Cerebellar nuclear complex (tissue), 1 donor: ENCODE results near the gene FRMPD1.
"Not testable (repeated sequence)": the region's sequence is repeated elsewhere in the genome, so short reads cannot be mapped to it uniquely, and the experiment has no call there.

Experiments used
- DNase-seq, 2 experiments: peaks; one replicate each; lab custom pipeline; 2025; lab: John Stamatoyannopoulos, UW

Gene FRMPD1

DNA sequence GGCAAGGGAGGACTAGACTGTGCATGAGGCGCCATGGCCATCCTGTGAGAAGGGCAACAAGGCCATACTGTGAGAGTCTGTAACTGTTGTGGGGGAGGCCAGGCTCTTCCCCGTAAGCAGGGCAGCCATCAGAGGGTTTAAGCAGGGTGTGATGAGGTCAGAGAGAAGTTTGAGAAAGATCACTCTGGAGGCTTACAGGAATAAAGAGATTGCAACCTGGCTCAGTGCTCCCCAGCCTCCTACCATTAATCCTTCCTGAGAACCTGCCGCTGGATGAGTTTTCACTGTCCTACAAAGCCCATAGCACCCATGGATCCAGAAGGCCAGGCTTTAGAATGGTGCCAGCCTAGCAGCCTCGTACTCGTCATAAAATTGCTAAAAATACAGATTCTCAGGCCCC lies 88.5 kb downstream of the FRMPD1 start:
- DNase-seq, result no peak

DNA sequence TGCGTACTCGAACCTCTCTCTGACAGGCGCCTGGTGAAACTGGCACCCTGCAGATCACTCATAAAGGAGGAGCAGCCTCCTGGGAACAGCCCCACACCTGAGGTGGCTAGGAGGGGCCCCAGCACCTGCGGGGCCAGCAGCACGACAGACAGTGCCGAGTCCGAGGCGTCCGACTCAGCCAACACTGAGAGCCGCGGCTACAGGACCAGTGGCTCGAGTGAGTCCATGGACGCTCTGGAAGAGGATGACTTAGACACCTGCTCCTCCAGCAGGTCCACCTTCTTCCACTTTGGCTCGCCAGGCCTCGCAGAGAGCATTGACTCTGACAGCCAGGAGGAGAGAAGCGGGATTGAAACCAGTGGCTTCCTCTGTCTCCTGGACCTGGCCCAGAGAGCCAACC lies 89.4 kb downstream of the FRMPD1 start:
- no peak for DNase-seq

DNA sequence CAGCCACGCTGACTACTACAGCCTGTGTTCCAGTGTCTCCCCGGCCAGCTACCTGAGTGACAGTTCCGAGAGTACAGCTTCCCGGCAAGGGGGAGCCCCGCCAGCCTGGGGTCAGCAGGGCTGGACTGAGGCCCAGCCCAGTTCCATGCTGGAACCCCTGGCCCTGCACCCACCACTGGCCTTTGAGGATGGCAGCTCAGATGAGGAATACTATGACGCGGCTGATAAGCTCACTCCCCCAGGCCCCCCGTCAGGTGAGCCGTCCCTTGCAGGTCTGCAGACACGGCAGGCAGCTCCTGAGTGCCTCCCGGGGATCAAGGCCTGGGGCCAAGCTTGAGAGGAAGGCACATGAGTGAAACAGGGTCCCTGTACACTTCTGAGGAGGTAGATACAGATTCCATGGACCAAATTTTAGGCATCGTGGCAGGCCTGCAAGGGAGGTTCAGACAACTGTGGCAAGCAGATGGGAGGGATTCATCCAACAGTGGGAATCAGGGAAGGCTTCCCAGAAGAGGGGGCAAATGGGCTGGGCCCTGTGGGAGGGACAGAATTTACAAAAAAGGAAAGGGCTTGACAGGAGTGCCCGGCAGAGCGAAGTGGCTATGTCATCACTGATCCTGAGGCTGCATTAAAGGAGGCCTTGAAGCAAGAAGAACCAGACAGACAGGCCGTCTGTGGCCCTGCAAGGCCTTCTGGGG lies 90.0 kb downstream of the FRMPD1 start:
- no peak for DNase-seq

DNA sequence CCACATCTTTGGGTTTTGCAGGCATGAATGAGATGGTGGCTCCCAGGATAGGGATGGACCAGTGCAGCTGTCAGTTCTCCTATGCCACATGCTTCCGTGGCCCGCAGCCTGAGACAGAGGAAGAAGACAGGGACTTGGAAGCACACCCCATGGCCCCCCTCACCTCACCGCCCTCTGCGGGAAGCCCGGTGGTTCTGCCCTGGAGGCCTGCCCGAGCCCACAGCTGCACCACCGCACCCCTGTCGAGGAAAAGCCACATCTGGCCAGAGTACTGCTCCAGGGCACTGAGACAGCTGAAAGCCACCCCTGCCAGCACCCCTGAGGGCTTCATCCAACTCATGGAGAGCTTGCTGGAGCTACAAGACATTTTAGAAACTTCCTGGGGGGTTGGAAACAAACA lies 95.2 kb downstream of the FRMPD1 start:
- DNase-seq, result no peak

DNA sequence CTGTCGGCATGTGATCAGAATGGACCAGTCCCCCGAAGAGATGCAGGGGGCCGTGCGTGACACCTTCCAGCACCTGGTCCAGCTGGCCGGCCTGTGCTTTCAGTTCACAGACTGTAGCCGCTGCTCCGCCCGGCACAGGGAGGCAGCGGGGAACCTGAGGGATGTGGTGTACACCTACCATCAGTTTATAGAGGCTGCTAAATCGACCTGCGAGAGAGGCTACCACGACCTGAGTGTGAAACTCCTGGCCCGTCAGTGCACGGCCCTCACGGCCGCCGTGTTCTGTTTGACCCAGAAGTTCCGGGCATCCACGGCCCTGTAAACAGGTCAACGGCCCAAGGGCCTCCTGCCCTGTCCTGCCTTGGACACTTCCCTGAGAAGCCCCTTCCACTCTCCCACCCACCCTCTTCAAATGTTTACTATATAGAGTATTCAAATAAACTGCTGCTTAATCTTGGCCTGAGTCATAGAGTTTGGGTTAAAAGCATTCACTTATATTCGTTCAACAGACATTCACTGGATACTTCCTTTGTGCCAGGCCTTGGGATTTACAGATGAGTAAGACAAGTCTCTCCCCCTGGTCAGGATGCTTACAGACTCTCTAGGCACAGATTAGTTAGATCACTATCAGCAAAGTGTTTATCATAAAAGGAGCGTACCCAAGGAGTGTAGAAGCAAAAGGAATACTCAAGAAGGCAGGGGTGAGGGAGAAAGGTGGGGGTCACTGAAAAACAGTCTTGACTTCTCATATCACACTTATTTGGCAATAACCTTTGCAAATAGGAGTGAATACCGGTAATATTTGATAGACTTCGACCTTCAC lies 95.9 kb downstream of the FRMPD1 start:
- no peak for DNase-seq

DNA sequence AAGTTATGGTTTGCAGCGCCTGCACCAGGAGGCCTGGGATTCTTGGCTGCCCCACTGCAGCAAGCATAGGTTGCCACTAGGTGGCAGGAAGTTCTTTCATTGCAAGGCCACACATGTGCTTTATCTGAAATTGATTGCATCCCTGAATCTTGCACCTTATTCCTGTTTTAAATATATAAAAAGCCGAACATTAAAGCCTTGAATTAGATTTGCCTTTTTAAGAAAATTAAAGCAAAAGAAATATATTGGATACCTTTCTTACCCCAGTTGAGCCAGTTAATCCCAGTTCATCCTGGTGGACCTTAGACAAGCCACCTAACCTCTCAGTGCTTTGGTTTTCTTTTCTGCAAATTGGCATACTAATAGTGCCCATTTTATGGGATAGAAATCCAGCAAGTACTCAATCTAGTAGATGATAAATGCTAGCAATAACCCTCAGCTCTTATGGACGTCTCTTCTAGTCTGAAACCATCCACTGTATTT lies 96.6 kb downstream of the FRMPD1 start:
- no peak for DNase-seq

DNA sequence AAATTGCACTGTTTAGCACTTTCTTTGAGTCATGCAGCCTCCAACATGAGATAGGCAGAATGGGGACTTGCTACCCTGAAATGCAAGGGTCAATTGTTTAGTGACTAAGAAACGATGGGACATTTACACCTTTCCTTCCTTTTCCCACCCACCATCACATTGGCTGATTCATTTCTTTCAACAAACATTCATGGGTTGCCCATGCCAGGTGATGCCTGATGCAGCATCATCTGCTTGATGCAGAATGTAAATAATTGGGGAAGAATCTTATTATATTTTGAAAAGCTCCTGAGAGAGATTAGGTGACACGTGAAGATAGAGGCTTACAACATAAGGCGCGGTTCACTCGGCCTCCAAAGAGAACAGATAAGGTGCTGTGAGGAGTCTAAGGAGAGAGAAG lies 98.4 kb downstream of the FRMPD1 start:
- no peak for DNase-seq

DNA sequence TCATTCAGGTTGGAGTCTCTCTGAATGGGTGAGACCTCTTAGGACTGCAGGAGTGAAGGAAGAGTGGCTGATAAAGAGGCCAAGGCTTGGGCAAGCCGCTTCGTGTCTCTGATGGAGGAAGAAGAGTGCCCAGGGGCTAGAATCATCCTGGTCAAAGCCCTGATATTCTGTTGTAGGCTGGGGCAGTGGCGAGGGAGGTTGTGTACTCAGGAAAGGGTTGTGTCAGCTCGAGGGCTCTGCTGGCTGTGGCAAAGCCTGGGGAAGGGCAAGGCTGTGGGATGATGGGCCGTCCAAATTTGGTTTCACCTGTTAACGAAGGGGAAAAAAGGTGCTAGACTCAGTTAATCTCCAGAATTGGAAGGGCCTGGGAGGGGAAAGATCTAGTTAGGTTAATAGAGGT lies 100.4 kb downstream of the FRMPD1 start:
- DNase-seq, result no peak

DNA sequence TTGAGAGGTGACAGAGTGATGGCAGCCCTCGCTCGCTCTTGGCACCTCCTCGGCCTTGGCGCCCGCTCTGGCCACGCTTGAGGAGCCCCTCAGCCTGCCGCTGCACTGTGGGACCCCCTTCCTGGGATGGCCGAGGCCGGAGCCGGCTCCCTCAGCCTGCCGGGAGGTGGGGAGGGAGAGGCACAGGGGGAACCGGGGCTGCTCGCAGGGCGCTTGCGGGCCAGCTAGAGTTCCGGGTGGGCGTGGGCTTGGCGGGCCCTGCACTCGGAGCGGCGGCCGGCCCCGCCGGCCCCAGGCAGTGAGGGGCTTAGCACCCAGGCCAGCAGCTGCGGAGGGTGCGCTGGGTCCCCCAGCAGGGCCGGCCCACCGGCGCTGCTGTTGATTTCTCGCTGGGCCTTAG lies 101.0 kb downstream of the FRMPD1 start:
- DNase-seq, result not testable (repeated sequence)

DNA sequence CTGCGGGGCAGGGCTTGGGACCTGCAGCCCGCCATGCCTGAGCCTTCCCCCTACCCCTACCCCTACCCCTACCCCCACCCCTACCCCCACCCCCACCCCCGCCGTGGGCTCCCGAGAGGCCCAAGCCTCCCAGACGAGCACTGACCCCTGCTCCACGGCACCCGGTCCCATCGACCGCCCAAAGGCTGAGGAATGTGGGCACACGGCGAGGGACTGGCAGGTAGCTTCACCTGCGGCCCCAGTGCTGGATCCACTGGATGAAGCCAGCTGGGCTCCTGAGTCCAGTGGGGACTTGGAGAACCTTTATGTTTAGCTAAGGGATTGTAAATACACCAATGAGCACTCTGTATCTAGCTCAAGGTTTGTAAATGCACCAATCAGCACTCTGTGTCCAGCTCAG lies 101.4 kb downstream of the FRMPD1 start:
- DNase-seq, result not testable (repeated sequence)

DNA sequence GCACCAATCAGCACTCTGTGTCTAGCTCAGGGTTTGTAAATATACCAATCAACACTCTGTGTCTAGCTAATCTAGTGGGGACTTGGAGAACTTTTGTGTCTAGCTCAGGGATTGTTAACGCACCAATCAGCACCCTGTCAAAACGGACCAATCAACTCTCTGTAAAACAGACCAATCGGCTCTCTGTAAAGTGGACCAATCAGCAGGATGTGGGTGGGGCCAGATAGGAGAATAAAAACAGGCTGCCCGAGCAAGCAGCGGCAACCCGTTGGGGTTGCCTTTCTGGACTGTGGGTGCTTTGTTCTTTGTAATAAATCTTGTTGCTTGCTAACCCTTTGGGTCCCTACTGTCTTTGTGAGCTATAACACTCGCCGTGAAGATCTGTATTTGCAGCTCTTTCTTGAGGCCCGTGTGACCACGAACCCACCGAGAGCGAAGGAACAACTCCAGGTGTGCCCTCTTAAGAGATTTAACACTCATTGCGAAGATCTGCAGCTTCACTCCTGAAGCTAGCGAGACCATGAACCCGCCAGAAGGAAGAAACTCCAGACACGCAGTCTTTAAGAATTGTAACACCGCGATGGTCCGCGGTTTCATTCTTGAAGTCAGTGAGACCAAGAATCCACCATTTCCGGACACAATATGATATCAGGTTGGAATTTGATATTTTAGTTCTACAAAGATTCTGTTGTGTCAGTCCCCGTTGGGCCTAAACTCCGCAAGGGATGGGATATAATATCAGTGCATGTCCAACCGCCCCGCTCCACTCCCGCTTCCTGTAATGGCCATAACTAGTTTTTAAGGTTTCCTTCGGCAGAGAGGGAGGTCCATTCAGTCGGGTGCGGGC lies 102.1 kb downstream of the FRMPD1 start:
- DNase-seq, result no peak

DNA sequence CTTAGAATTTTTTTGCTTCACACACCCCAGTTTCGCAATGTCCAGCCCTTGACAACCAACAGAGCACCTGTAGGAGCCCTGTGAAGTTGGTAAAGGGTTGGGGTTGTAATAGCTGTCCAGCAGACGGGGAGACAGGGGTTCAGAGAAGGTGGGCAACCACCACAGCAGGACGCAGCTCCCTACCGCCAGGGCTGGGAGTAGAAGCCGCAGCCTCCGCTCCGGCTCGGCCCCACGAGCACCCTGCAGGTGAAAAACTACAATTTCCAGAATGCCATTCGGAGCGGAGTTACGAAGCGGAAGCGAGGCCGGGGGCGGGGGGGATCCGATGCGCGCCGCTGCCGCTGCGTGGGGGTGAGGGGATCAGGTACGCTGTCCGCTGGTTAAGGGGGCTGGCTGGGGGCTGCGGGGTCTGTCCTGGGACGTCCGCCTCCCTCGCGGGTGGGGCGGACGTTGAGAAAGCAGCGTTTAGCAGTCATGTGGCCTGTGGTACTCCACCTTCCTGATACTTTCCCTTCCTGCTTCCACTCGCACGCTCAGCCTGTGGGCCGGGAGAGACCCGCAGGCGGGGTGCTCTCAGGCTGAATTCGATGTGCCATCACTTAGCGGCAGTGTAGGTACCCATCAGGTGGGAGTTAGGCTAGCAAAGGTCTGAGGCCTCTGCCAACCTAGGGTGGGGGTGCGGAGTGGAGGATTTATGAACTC lies 102.9 kb downstream of the FRMPD1 start, which contains the start of gene TRMT10B:
Gene TRMT10B, plus strand, starts transcription at position 317 of the 702 bp plus-strand sequence. CDS start 8,127 bp downstream, outside the sequence.
- peak in 1 of 2 experiments; percentile 41 for DNase-seq

DNA sequence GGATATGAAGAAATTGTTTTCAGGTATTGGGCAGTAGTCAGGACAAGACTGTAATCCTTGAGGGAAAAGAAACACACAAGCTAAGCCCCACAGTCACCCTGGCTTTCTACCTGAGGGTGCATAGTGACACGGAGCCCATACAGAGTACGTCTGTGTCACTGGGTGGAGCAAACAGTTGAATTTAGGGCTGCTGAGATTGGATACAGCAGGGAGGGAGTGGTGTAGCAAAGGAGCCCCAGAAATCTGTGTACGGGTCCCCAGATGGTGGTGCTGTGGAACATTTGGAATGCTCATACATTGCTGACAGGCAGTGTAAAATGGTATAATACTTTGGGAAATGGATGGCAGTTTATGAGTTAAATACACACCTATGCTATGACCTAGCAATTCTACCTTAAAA lies 108.0 kb downstream of the FRMPD1 start:
- DNase-seq, result no peak

DNA sequence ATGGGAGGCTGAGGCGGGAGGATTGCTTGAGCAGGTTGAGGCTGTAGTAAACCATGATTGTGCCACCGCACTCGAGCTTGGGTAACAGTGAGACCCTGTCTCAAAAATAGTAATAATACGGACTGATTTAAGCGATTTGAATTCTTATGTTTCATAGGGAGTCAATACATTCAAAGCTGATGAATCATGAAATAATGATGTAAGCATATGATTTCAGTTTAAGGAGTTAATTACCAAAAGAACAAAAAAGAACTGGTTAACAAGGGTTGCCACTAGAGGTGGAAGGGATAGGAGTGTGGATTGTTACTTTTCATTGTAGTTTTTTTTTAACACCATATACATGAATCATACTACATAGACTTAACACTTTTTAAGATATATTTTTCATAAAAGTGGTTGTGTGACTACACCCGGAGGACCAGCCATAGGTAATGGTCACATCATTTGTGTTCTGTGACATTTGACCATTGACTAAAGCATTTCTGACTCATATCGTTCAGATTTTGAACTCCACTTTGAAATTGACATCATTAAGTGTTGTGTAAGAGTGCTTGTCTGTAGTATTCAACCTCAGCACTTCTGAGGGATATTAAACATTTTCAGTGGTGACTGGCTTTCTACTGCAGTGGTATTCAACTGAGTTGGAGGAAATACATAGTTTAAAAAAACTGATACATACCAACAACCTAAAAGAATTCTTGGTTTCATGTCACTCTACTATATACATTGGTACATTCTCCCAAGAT lies 109.8 kb downstream of the FRMPD1 start:
- no peak for DNase-seq

DNA sequence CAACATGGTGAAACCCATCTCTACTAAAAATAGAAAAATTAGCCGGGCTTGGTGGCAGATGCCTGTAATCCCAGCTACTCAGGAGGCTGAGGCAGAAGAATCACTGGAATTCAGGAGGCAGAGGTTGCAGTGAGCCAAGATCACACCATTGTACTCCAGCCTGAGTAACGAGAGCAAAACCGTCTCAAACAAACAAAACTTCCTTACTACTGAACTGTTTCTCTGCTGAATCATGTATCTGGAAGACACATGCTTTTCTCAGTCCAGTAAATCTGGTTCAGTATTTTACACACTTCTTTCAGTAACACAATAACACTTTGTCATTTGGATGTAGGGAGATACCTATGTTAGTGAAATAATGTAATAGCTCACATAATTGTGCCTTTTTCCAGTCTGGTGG lies 110.8 kb downstream of the FRMPD1 start:
- no peak for DNase-seq

DNA sequence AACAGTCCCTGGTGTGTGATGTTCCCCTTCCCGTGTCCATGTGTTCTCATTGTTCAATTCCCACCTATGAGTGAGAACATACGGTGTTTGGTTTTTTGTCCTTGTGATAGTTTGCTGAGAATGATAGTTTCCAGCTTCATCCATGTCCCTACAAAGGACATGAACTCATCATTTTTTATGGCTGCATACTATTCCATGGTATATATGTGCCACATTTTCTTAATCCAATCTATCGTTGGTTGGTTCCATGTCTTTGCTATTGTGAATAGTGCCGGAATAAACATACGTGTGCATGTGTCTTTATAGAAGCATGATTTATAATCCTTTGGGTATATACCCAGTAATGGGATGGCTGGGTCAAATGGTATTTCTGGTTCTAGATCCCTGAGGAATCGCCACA lies 114.5 kb downstream of the FRMPD1 start:
- not testable (repeated sequence) for DNase-seq

DNA sequence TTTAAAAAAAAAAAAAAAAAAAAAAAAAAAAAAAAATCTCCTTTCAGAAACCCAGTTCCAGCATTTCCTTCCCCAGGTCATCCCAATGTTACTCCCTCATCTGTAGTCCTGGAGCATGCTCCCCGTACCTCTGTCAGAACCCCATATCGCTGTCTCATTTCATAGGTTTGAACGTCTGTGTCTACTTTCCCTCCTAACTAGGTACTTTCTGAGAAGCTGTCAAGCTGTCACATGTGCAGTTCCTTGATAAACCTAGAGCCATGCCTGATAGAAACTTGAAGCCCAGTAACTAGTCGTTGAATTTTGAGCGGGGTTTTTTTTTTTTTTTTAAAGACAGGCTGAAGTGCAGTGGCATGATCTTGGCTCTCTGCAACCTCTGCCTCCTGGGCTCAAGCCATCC lies 118.6 kb downstream of the FRMPD1 start:
- no peak for DNase-seq

DNA sequence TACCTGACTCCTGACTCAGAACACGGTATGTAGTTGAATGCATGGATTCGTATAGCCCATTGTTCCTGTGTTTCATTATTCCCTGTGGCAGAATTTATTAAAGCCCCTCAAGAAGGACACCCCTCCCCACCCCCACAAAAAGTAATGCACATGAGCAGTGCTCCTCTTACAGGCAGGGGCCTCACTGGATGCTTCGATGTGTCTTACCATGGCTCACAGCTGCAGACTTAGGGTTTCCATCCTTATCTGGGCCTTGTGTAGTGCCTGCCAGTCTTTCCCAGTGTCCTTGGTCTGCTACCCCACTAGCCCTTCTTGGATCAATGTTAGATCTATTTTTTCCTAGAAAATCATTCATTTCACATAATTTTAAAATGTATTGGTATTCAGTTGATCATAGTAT lies 119.2 kb downstream of the FRMPD1 start:
- no peak for DNase-seq

DNA sequence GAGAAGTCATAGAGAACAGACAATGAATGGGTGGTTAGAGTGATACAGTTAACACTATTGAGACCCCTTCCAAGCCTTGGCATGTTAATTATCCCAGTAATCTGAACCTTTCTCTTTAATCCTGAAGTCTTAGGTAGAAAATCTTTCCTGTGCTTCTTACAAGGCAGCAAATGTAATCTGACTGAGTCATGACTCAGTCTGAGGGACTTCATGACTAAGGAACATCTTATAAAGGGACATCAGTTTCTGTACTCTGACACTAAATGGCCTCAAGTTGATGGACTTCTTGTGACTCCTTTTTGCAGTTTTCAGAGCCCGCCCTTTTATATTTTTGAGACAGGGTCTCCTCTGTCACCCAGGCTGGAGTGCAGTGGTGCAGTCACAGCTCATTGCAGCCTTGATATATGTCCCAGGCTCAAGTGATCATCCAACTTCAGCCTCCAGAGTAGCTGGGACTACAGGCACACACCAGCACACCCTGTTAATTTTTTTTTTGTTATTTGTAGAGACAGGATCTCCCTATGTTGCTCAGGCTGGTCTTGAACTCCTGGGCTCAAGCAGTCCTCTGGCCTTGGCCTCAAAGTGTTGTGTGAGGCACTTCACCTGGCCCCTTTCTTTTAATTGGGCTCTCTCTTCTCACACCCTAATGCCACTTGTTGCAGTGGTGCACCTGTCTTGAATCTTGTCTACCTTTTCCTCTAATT lies 124.6 kb downstream of the FRMPD1 start:
- DNase-seq, result no peak

DNA sequence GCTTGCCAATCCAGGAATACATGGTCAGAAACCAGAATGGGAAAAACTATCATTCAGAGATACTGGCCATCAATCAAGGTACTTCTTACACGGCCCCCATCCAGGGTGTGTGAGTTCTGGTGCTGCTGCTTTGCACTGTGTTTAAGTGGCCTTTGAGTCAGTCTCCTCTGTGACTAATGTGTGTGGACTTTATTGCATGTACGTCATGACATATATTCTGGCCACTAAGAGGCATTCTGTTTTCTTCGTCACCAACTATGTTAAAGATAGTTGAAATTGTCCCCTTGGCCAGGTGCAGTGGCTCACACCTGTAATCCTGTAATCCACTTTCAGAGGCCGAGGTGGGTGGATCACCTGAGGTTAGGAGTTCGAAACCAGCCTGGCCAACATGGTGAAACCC lies 125.6 kb downstream of the FRMPD1 start:
- DNase-seq, result no peak
